HG03565 (cell line): ENCODE measurements around the gene PRAC1.

ENCODE experiments used
- ATAC-seq: cut with Tn5 transposase; IDR thresholded peaks from one replicate; pipeline ENCODE4 v1.9.1; 2021; ENCODE audit warnings: mild to moderate bottlenecking, moderate library complexity; ENCODE audit not compliant: unreplicated experiment

The PRAC1 gene

GRCh38 chr17:48722201-48722907 lies at the start of gene PRAC1:
Gene PRAC1, minus strand, starts transcription at chr17:48722518. Its CDS starts 126 bp downstream, at chr17:48722392.
- no peak for ATAC-seq

DNA sequence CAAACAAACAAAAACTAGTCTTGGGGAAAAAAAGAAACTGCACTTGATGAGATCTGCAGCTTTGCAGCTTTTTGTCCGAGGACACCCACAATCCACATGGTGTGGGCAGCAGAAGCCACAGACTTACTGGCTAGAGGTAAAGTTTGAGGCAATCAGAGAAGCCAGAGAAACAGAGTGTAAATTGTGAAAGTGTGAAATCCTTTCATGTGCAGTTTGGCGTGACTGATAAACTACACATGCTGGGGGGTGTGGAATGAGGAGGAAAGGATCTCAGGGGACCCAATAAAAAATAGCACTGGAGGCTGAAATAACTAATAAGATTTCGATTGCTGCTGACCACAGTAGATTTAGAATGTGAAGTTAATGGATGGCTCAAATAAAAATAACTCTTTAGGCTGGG lies 48.6 kb upstream of the PRAC1 start:
- ATAC-seq = no peak

DNA sequence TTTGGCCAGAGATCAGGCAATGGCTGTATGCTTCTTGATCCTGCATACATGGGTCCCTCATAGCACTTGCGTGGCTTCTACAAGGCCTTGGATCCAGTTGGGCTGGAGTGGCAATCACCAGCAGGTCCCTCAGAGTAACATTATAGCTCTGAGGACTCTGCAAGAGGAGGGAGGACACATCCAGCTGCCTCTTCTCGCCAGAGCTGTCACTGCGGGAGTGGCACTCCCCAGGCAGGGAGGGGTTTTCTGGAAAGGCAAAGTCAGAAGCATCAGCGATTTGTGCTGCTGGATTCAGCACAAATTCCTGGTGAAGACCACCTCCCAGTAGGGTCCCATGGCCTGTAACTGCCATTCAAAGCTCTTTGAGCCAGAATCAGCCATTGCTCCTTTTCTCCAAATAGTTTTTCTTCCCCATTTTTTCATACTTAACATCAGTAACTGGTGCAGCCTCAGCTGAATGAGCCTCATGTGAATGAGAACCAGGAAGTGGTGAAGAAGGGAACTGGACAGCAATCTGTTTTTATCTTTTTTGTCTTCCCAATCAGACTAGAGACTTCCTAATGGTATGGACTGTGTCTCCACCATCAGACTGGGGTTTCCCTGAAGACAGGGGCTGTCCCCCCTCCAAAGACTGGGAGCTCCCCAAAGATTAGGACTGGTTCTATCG lies 46.8 kb upstream of the PRAC1 start:
- ATAC-seq = no peak

GRCh38 chr17:48767263-48767774 lies 45.0 kb upstream of the PRAC1 start:
- ATAC-seq = no peak

DNA sequence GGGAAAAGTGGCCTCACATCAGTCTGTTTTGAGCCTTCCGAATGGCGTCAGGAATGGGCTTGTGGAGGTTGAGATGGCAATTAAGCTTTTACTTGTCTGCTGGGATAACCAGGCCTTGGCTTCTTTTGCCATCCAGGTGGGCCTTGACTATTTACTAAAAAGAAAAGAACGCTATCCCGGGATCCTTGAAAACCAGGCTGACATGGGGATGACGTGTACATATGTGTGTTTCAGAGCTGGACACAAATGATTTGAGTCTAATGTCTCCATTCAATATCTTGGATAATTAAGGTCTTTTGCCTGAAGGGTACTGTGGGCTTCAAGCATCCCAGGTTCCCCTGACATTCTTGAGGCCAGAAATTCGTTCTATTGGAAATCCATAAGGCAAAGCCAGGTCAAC lies 38.8 kb upstream of the PRAC1 start:
- no peak for ATAC-seq

GRCh38 chr17:48760411-48760810 lies 38.1 kb upstream of the PRAC1 start:
- ATAC-seq = no peak

DNA sequence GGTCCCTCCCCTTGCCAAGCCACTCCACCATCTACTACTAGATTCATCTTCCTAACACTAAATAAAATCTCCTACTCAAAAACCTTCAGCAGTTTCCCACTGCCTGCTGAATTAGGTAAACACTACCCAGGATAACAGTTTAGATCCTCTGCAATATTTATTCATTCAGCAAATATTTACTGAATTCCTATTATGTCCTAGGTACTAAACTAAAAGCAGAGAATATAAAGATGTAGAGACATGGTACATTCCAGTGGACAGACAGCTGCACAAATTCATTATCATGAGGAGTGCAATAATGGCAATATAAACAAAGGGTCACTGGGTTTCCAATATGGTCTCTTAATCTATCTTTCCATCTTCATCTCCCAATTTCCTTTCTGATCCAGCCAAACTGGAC lies 37.0 kb upstream of the PRAC1 start:
- no peak for ATAC-seq

- no peak for ATAC-seq
Measured at GRCh38 chr17:48757524-48757961, 35.2 kb upstream of the PRAC1 start.

DNA sequence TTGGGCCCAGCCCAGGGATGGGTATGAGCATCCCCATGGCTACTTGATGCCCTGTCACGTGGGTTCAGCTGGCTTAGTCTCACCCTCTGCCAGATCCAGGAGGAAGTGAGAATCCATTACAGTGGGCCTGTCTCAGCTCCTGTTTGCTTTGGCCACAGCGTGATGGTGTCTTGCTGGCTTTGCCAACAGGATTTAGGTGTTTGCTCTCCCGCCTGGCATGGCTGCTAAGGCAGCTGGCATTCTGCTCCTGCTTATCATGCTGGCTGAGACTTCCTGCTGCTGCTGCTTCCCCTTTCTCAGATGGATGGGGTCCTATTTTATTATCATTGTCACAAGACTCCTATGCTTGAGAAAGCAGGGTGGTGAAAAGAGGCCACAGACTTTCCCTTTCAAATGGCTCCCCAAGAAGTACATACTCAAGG lies 34.5 kb upstream of the PRAC1 start:
- ATAC-seq = no peak

DNA sequence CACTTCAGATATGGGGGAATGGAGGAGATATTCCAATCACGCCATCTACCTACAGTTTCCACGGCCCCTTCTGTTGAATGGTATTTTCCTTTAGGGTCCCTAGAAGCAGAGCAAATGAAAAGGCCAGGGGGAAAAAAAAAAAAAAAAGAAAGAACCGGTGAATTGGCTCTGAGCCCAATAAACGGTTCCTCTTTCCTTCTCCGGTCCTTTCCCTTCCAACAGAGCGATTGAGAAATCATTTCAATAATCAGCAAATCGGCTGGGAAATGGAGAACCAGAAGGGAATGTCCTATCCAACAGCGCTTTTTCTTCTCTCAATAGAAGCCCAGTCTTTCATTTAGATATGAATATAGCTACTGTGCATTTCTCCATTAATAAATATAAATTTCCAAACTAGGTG lies 33.0 kb upstream of the PRAC1 start:
- no peak for ATAC-seq

DNA sequence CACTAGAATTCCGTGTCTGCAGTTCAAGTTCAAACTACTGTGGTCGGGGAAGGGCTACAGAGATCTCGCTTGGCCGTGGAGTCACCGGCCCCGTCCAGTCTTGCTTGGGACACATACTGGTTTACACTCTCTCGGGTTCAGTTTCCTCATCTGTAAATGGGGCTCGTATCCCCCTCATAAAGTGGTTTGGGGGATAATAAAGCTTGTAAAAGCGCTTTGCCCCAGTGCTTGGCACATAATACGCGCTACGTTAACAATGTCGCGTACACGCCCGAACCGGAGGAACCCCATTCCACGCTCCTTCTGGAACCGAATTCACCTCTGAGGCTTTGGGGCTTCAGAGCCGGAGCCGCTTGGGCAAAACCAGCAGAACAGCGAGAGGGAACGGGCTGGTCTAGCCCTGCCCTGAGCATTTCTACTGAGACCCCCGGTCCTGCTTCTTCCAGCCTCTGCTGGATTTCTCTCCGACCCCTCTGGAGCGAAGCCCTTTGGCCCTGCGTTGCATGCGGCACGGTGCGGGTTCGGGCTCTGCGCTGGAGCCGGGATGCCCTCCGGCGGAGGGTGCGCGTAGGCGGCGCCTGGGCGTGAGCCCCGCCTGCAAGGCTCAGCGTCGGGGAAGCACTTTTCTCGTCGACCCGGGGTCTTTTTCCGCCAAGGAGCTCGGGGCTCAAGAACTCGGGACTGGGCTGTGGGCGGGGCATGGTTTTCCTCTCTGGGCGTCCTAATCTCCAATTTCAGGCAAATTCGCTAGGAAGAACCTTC lies 32.4 kb upstream of the PRAC1 start:
- ATAC-seq = no peak

DNA sequence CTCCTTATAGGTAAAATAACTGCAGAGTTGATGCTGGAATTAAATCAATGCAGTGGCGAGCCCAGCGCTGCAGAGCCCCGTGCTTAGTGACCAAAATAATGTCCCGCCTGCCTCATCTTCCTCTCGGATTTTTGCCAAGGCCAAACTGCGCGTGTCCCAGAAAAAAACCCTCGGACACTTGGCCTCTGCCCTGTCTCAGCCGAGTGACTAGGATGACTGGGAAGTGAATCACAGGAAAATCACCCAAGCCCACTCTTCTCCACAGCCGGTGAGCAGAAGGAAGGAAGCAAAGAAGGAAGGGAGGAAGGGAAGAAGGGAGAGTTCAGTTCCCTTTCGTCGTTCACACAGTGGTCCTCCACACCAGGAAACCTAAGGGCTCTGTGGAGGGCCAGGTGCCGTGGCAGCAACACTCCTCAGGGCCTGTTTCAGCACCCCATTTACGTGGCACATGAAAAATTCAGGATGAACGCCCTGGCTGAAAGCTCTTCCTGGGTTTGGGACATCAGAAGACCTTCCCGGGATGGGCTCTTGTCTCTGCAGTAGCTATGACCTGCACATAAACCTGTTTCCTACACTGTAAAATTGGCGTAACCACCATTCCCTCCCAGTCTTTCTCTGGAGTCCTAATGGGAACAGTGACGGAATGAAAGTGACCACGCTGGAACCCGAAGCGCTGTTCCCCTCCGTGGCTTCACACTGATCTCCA lies 31.6 kb upstream of the PRAC1 start:
- ATAC-seq = no peak

DNA sequence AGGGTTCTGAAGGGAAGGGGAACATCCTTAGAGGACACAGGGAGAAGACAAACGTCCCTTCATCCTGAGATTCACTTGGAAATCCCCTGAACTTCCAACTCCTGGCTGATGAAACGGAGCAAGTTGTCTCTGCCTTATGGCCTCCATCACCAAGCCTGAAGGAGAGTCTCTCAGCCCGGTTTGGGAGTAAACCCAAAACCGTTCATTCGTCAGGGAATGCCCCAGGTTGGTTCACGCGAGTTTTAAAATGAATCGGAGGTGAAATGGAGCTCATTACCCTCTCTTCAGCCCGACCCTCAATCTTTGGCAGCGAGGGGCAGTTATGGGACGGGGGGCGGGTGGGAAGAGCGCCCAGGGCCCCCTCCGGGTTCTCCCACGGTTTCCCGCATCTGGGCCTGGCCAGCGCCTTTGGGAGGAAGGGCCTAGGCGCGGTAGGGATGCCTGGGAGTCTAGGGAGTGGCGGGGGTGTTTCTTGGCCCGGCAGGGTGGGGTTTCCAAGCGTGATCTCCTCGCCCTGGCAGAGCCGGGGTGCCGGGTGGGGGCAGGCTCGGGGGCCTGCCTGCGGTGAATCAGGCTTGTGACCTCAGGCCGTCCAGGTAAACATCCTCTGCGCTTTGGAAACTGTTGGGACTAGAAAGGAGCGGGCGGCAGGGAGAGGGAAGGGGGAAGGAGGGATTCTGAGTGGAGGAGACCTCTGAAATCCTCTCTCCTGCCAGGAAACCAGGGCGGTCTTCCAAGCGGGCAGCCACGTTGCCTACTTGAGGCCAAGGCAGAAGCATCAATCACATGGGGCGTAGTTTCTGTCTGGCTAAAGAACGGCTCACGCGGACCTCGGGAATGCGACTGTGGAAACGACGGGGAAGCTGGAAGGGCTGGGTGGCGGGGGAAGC lies 30.3 kb upstream of the PRAC1 start:
- no peak for ATAC-seq

DNA sequence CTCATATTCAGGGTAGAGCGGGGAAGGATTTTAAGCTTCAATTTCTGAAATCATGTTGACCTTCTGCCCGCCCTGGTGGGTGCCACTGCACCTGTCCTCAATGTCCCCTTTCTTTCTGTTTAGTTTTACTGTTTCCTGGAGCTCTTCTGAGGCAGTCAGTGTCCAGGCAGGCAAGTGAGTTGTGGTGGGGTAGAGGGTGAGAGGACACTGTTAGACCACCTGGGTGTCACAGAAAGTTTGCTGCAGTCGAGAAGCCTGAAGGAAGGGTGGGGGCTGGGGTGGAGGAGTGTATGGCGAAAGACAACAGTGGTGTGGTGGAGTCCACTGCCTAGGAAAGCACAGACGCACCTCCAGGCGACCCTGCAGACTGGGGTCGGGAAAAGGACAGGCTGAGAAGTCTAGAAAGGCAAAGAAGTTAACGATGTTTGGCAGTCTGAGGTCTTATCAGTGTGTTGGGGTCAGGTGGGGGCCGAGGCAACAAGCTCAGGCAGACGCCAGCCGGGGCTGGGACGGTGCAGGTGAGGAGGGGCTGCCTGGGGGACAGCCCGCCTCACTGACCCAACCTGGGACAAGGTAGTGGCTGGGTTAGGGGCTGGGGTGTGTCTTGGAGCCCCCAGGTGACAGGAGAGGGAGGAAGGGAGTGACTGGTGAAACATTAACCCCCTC lies 29.5 kb upstream of the PRAC1 start:
- ATAC-seq = no peak

GRCh38 chr17:48751172-48751571 lies 28.9 kb upstream of the PRAC1 start:
- ATAC-seq = no peak

DNA sequence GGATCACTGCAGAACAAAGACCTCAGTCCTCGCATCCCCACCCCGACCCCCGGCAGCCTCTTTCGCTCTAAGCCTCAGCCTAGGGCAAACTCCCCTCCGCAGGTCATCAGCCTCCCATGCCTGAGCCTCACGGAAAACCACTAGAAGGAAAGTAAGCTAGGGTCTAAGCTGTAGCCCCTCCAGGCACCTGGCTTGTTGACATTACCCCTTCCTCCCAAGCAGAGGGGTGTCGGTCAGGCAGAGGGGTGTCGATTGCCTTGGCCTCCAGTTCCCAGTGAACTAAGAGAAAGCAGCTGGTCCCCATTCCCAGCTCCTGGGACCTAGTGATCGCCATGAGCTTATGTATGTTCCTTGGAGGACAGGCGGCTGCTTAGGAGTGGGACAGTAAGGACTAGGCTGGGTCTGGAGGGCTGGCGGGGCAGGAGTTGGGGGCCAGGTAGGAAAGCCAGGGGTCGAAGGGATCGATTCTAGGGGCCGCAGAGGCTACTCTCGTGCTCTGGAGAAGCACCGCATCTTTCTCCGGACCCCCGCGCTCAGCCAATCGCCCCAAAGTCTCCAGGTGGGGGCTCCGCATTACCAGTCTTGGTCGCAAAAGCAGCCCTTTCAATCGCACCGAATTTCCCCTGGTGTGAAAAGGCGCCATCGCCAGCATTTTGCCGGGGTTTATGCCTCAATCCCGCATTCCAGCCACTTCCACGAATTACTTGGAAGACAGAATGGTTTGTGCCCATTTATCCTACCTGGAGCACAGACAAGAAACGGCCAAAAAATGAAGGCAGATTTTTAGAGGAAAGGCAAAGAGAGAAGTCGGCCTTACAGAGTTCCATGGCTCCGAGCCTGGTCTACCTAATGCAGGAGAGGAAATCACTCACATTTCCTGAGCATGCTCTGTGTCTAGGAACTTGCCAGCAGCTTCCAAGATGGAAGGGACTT lies 27.6 kb upstream of the PRAC1 start:
- ATAC-seq = no peak

GRCh38 chr17:48748718-48749566 lies 26.6 kb upstream of the PRAC1 start:
- no peak for ATAC-seq
